HG03135 (cell line): ENCODE measurements around the gene ARNT2.

Experiments
- ATAC-seq: cut with Tn5 transposase; IDR thresholded peaks from one replicate; pipeline ENCODE4 v1.9.1; 2021; ENCODE audit warnings: mild to moderate bottlenecking, moderate library complexity; ENCODE audit not compliant: unreplicated experiment

The ARNT2 gene

DNA sequence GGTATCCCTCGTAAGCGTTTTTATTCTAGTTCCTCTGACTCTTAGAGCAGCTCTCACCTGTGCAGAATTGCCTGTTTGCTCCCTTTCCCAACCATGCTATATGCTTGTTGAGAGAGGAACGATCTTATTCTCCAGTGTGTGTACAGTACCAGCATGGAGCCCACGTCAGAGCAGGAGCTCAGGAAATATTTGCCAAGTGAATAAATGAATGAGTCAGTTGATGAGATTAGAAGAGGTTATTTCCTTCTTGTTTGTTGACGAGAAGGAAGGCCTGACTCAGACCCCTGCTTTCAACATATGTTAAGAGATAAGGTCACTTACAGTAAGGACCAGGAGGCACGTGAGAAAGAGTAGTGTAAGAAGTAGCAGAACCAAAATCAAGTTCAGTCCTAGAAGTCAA lies 184.6 kb downstream of the ARNT2 start:
- ATAC-seq = no peak

DNA sequence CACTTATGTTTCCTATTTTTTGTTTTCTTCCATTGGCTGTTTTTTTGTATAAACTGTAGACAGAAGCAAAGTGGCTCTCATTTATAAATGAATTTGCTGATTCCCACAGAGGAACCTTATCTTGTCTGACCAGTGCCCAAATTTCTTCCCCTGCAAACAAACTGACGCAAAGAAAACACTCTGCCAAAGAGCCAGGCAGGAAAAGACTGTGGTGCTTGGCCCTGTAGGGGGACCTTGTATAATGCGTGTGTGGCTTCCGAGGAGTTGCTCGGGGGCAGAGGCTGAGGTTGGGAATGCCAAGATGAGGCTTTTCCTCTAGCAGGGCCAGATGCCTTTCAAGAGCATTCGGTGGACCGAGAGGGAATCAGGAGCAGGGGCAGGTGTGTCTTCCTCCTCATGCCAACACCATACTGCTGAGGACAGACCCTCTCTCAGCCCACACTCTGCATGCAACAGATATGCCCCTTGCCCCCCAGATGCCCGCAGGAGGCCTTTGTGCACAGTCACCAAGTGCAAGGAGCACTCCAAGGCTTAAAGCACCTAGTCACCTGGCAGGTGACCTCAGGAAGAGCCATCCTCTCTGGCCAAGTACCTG lies 186.7 kb downstream of the ARNT2 start:
- no peak for ATAC-seq

DNA sequence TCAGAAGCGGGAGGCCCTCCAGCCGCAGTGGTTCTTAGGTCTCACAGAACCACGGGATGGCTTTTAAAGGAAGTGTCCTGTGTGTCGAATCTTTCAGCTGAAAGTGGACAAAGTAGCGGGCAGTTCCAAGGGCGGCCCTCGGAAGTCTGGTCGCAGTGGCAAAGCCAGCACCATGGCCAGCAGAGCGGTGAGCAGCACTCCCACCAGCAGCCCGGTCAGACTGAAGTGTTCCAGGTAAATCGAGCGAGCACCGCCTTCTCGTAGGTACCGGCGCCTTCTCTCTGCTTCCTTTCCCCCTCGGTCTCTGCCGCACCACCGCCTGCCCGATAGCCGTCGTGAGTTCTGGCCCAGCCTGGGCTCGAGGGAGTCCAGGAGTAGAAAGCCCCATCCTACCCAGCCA lies 187.3 kb downstream of the ARNT2 start:
- ATAC-seq = no peak

DNA sequence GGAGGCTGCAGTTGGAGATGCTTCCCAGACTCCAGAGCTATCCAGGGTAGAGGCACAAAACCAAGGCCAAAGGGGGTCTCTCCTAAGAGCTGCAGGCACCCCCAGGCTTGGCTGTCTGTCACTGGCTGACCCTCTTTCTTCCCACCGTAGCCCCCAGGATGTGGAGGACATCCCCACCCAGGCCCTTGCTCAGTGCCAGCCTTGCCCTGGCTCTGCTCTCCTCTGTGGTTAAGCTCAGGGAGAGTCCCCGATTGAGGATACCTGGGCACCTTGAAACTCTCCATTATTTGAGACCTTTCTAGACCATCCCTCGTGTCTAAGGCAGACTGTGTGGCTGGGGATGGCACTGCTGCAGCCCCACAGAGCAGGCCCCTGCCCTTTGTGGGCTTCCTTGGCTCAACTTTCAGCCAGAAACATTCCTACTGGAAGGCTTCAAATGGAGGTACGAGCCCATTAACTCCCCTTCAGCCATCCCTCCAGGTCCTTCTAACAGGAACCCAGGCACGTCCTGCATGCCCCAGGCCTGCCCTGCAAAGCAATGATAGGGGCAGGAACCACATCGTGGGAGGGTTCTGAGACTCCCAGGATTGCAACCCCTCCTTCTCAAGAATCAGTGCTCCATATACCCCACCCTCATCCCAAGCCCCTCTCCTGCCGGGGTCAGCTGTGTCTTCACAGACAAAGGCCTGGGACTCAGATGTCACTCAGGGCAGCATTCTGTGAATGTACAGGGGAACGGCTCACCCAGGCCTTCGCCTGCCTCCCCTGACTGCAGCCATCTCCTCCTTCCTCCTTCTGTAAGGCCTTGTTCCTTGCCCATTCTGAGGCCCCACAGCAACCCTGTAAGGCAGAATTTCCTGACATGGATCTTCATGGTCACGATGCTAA lies 188.0 kb downstream of the ARNT2 start:
- ATAC-seq = no peak

DNA sequence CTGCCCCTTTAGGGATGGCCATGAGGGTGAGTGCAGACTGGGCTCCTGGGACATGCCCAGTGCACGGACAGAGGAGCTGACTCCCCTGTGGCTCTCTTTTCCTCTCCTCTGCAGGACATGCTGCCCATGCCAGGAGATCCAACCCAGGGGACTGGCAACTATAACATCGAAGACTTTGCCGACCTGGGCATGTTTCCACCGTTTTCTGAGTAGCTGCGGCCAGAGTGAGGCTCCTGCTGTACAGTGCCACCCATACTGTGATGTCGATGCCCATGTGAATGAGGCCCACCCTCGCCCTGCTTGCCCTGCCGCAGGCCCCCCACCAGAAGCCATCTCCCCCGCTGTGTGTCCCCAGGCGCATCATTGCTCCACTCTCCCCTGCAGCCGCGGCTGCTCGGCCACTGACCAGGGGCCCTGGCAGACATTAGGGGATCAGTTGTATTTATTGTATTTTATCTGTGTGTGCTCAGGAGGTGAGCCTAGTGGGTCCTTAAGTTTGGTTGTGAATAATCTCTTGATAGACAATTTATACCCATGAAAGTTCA lies 189.4 kb downstream of the ARNT2 start:
- ATAC-seq = no peak

DNA sequence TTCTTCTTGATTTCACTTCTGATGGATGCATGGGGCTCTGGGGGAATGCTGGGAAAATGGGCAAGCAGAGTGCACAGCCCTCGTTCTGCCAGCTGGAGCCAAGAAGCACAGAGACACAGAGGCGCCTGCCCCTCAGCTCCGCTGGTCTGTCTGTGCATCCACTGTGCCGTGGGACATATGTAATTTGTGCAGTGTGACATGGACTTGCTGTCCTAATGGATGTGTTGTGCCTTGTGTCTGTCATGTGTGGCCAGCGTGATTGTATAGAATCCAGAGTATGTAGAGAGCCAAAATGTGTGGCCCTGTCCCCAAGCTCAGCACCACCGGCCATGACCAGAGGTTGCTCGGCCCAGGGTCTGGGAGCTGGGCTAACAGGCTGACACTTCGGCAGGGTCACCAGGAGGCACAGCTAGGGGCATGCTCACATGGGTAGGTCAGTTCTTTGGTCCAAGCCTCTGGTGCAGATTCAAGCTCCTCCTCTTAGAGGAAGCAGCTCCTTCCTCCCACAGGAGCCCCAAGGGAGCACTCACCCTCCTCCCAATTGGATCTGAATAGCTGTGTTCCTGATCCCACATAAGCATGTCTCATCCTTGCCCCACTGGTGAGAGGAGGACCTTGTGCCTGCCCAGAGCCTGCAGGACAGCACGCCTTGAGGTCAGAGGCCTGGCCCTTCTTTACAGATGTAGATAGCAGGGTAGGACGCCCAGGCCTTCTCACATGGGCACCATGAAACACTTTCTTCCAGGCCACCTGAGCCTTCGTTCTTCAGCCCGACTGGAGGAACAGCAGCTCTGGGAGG lies 190.1 kb downstream of the ARNT2 start:
- no peak for ATAC-seq

DNA sequence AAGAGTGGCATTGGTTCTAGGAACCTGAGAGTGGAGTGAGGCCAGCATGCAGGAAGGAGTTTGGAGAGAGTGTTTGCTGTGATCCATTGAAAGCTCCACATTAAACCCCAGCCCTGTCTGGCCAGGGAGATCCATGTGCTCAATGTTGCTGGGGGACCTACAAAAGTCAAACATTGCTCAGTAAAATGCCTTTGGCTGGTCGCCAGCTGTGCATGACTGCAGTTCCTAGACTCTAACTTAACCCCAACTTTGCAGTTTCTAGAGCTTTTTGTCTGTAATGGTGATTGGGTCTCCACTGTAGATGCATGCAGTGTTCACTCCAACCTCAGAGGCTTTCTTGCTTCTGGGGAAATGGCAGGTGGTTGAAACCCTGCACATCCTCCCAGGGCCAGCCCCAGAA lies 191.2 kb downstream of the ARNT2 start:
- no peak for ATAC-seq

DNA sequence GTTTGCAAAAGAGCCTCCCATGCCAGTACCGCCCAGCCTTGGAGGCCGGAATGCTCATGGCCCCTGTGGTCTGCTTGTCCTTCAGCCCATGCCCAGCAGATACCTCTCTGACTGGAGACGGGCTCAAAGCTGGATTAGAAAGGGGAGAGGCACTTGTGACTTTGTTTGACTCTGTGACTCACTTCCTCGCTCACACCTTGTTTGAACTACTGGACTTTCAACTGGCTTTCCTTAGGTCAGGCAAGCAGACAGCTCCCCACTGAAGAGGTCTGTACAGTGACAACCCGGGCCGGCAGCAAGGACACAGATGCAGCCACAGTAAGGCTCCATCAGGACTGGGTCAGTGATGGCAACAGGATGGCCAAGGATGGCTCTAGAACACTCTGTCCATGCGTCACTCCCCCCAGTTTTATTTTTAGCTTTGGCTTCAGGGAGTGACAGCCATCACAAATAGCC lies 192.4 kb downstream of the ARNT2 start:
- no peak for ATAC-seq

DNA sequence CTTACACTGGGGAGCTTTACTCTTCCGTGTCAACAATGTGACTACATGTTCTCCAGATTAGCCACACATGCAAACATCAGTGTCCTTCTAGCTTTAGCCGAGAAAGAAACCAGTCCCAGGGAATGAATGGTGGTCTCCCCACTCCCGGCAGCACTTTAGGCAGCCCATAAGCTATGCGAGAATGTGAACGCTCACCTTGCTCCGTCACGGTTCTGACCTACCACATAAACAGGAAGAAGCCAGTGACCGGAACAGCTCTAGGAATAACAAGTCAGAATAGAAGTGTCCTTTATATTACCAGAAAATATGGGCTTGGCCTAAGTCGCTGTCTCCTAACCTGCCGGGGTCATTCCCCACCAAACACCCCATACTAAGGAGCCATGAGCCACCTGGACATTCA lies 192.9 kb downstream of the ARNT2 start:
- ATAC-seq = no peak

DNA sequence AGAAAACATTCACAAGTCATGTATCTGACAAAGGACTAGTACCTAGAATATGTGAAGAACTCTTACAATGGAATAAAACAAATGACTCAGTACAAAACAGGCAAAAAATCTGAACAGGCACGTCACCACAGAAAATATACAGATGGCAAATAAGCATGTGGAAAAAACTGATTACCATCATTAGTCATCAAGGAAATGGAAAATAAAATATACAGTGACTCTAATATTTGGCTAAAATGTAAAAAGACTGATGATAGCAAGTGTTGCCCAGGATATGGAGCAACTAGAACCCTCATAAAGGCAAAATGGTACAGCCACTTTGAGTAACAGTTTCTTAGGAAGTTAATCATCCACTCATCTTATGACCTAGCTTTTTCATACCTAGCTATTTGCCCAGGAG lies 195.2 kb downstream of the ARNT2 start:
- no peak for ATAC-seq

DNA sequence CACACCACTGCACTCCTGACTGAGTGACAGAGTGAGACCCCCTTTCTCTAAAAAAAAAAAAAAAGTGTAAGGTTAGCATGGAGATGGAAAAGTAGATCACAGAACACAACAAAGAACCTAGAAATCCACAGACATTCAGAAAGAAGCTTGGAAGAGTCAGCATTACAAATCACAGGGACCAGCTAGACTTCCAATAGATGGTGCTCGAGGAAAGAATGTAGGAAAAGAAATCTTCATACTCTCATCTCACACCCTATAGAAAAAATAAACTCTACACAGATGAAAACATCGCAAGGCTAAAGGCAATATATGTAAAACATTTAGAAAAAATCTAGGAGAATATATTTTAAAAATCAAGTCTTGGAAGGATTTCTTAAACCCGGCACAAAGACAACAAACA lies 196.4 kb downstream of the ARNT2 start:
- no peak for ATAC-seq

DNA sequence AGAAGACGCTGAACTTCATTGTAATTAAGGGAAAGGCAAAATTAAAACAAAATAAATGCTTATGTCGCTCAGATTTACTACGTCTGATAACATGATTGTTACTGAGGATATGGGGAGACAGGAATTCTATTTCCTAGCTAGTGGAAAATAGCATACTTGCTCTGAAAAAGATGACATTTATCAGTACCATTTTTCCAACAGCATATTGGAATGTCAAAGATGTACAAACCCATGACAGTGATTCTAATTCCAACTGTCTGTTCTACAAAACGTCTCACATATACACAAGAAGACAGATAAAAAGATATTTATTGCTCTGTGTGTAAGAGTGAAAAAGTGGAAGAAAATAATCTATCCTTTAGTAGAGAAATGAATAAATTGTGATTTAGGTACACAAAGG lies 197.1 kb downstream of the ARNT2 start:
- no peak for ATAC-seq

DNA sequence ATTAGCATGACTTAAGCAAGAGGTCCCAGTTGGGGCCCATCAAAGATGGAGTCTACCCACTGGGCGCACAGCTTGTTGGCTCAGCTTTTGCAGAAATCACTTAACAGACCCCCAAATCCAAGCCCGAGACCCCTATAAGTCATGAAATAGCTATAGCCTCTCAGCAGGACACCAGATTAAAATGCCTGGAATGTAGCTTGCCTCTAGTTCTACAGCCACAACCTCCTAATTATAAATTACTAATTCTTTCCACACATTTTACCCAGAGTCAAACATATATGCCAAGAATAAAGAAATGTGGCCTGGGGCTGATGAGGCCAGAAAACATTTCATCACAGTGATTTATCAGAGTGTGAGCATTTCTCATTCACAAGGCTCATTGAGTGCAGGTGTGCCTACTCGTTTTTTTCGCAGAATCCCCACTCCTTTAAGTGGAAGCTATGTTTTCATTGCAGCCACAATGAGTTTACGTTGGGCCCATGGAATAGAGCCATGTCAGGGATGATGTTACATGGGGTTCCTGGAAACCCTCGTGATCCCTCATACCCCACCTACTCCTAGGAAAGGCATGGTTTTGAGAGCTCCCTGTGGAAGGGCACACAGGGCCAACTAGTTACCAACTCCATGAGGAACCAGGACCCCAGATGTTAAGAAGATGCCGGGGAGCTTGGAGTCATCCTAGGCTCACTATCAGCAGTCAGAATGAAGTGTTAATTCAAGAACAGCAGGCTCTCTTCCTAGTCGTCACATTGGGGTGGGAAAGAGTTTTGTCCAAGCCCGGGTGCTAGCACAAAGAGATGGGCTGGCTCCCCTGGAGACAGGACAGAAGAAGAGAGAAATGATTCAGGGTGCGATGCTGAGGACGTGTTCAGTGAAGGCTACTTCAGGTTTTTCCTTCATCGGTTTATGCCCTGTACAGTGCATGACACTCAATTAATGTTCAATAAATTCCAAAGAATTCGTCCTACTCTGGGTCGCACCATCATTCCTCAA lies 200.7 kb downstream of the ARNT2 start:
- ATAC-seq = no peak

DNA sequence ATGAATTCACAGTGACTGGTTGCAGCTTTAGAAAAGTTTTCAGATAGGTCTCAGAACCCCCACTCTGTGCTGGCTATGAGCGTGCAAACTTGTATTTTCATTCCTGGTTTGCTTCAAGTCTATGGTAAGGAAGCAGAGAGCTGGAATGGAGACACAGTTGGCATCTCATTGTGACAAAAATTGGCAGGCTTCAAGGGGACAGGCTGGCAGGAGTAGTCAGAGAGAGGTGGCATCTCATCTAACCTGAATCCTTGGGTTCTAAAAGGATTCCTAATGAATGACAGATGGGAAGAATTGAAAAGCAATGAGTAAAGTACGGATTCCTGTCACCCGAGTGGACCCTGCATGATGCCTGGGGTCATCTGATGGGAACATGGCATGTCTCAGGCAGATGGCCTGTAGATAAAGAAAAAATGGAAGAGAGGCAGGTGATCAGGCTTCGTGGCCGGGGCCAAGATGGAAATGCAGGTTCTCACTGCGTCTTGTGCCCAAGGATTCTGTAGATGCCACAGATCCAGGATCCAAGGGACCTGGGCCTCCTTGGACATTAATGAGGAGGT lies 201.5 kb downstream of the ARNT2 start:
- ATAC-seq = no peak

DNA sequence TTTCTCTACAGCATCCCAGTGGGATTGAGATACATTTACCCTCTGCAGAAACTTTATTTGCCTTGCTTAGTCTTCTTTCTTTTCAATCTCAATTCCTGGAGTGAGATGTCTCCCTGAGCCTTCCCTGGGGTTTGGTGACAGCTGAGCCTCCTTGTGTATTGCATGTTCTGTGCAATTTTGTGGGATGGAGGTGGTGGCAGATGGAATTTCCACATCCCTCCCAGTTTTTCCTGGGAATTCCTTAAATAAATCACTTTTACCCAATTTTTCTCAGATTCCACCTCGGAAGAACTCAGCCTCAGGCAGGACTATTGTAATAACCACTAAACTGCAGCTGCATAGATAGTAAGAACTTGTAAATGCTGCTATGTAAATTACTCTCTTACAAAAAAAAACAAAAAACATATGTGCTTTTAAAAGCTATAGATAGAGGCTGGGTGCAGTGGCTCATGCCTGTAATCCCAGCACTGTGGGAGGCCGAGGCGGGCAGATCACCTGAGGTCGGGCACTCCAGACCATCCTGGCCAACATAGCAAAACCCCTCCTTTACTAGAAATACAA lies 202.4 kb downstream of the ARNT2 start:
- ATAC-seq = no peak

DNA sequence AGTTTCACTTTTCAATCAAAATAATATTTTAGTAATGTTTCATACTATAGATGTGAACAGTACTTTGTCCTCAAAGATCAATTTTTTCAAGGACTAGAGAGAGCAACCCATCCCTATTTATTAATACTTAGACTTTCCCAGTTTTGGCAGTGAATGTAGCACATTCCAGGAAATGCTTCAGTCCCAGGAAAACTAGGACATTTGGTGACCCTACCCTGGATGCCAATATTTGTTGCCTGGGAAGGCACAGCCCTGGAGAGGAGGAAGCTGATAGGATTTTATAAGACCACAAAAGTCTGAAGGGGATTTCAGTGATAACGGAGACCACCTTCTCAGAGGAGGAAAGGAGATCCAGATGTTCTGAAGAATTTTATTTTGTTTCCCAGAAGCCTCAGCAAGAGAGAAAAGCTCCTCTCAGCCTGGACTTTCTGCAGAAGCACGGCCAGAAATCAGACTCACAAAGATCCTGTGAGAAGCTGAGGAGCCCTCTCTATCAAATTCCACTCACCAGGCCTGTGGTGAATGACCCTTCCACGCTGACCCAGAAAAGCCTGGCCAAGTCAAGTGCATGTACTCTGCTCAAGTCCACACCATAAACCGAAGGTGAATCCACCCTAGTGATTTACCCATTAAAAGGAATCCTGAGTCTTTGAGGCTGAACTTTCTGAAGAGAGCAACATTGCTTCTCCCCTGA lies 203.3 kb downstream of the ARNT2 start:
- no peak for ATAC-seq

DNA sequence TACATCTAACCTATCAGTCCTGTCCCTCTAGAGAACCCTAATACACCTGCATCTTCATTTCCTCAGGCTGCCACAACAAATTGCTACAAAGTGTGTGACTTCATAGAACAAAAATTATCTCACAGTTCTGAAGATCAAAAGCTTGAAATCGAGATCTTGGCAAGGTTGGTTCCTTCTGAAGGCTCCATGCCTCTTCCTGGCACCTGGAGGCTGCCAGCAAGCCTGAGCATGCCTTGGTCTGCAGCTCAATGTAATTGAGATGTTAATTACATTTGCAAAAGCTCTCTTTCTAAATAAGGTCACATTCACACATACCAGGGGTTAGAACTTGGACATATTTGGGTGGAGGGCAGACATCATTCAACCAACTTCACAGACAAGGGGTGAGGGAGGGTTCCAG lies 204.5 kb downstream of the ARNT2 start:
- no peak for ATAC-seq

DNA sequence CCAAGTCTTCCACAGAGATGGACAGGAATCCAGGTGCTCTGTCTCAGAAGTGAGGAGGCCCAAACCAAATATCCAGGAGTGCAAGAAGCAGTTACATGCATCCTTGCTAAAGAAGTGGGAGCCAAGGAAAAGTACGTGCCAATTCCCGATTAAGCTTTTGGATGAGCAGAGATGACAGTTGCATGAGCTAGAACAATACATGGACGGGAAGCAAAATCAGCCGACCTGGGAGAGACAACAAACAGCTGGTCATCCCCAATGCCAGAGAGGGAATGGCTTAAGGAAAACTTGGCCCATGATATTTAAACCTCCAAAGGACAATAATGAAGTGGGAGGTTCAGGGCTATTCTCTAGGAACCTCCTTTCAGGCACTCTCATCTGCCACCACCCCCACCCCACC lies 204.9 kb downstream of the ARNT2 start:
- no peak for ATAC-seq

DNA sequence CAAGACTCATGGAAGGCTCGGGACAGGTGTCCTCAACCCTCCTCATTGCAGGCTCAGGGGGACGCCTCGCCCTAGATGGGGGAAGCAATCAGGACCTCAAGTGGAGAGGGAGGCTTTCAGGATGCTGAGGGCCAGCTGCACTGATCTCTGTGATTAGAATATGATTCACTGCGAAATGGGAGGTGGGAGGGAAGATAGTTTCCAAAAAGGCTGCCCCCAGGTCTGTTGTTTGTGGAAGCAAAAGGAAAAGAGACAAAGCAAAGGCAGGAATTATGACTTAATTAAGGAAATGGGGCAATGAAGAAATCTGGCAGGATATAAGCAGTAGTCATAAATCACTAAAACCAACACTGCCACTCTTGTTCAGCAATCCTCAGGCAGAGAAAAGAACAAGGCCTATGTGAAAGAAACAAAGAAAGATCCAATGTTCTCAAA lies 205.3 kb downstream of the ARNT2 start:
- ATAC-seq = no peak
